Pericardium fibroblast (primary cell): ENCODE measurements around the gene MAGEC2. TPM values are rescaled to one million over a fixed set of nuclear protein-coding genes. Genes with fewer than 3 reads are reported as not detected.

ENCODE experiments used
- total RNA-seq: library from RNA; depleted of rRNA; stranded (reverse); fragments of >200 nt; gene quantifications from 2 replicates; pipeline ENCODE4 v1.2.3, GENCODE V29; 2015

Gene MAGEC2
- not detected in 2 replicates for total RNA-seq

DNA sequence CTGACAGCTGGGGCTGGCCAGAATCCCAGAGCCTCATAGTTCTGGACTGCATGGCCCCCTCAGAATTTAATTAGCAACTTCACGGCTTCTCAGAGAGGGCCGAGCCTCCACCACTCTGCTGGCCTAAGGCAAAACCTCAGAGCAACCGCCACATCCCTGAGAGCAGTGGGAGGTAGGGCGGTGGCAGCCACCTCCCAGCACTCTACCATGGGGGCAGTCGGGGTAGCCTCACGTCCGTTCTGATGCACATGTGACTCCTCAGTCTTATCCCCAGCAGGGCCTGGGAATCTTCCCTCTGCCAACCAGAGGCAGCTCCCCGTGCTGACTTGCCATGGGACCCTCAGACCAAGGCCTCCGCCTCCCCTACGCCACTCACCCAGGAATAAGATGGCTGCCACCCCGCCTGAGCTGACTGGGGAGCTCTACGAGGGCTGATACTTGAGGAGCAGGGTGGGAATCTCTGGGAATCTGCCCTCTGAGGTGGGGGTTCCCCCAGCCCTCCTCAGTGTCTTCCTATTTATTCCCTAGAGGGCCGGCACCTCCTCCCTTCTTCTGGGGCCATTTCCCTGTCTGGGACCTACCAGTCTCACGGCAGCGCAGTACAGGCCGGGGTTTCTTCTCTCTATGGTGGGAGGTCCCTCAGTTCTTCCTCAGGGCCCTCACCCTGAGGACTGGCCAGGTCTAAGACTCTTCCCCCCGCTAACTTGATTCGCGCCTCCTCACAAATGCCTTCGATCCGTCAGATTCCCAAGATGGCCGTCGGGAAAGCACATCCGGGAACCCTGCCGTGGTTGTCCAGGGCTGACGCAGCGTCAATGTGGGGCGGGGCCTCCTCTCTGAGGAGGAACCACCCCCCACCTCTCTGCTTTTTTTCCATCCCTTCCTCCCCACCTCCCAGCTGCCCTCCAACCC, at the start of gene MAGEC2:
TSS of gene MAGEC2 (minus strand) at position 769 of the 912 bp plus-strand sequence. CDS start 1,303 bp downstream, outside the sequence.

